H9 (cell line): ENCODE results near the gene COPS6. TPM values are rescaled to one million over a fixed set of nuclear protein-coding genes. Genes with fewer than 3 reads are reported as not detected.
A peak's percentile ranks its signal among the peaks of the same experiment; 100 is the strongest.

Experiments
- DNase-seq: peaks from one replicate; pipeline ENCODE4 v3.0.0-alpha.2; 2017
- H2AFZ ChIP-seq: one replicate; pipeline ENCODE4 v1.6.1; 2013; ENCODE audit warnings: mild to moderate bottlenecking, low read length, control low read depth, moderate library complexity
- H2AK5ac ChIP-seq: 2 replicates; pipeline ENCODE4 v1.6.1; 2013; ENCODE audit warnings: low read length, control low read depth, mixed read lengths; ENCODE audit not compliant: insufficient read length
- H2BK120ac ChIP-seq: one replicate; pipeline ENCODE4 v1.6.1; 2013; ENCODE audit warnings: low read depth, mild to moderate bottlenecking, low read length, control low read depth, inconsistent platforms; ENCODE audit not compliant: poor library complexity, severe bottlenecking
- H2BK12ac ChIP-seq: 2 replicates; pipeline ENCODE4 v1.6.1; 2013; ENCODE audit warnings: low read length, control low read depth, mixed read lengths, low read depth; ENCODE audit not compliant: insufficient read length
- H2BK15ac ChIP-seq: 2 replicates; pipeline ENCODE4 v1.6.1; 2013; ENCODE audit warnings: low read depth, low read length, control low read depth
- H2BK20ac ChIP-seq: one replicate; pipeline ENCODE4 v1.6.1; 2013; ENCODE audit warnings: low read depth, mild to moderate bottlenecking, low read length, control low read depth, inconsistent platforms; ENCODE audit not compliant: poor library complexity, severe bottlenecking
- H2BK5ac ChIP-seq: 2 replicates; pipeline ENCODE4 v1.6.1; 2013; ENCODE audit warnings: low read length, control low read depth, mixed read lengths; ENCODE audit not compliant: insufficient read length
- H3K14ac ChIP-seq: 2 replicates; pipeline ENCODE4 v1.6.1; 2013; ENCODE audit warnings: low read length, control low read depth; ENCODE audit not compliant: insufficient read depth
- H3K18ac ChIP-seq: 2 replicates; pipeline ENCODE4 v1.6.1; 2013; ENCODE audit warnings: low read depth, mild to moderate bottlenecking, mixed read lengths, low read length, control low read depth; ENCODE audit not compliant: insufficient read length
- H3K23ac ChIP-seq: 2 replicates; pipeline ENCODE4 v1.6.1; 2013; ENCODE audit warnings: low read length, control low read depth, mixed read lengths, low read depth; ENCODE audit not compliant: insufficient read length
- H3K23me2 ChIP-seq: 2 replicates; pipeline ENCODE4 v1.6.1; 2013; ENCODE audit warnings: low read depth, mild to moderate bottlenecking, mixed read lengths, low read length, control low read depth; ENCODE audit not compliant: insufficient read length, poor library complexity, severe bottlenecking
- H3K27ac ChIP-seq: 2 replicates; pipeline ENCODE4 v1.5.1; 2013; ENCODE audit warnings: low read length, control low read depth, mixed read lengths, low read depth; ENCODE audit not compliant: insufficient read length
- H3K27me3 ChIP-seq: 2 replicates; pipeline ENCODE4 v1.6.1; 2013; ENCODE audit warnings: low read length, control low read depth, inconsistent platforms; ENCODE audit not compliant: insufficient read depth
- H3K4ac ChIP-seq: 2 replicates; pipeline ENCODE4 v1.6.1; 2013; ENCODE audit warnings: low read depth, mild to moderate bottlenecking, control low read depth, inconsistent platforms, low read length, moderate library complexity
- H3K4me1 ChIP-seq: 2 replicates; pipeline ENCODE4 v1.6.1; 2013; ENCODE audit warnings: low read length, control low read depth, inconsistent platforms; ENCODE audit not compliant: insufficient read depth
- H3K4me2 ChIP-seq: 2 replicates; pipeline ENCODE4 v1.6.1; 2013; ENCODE audit warnings: low read length, control low read depth, mixed read lengths; ENCODE audit not compliant: insufficient read length, insufficient read depth
- H3K56ac ChIP-seq: 2 replicates; pipeline ENCODE4 v1.6.1; 2013; ENCODE audit warnings: low read depth, mild to moderate bottlenecking, mixed read lengths, low read length, control low read depth; ENCODE audit not compliant: insufficient read length
- H3K79me1 ChIP-seq: 2 replicates; pipeline ENCODE4 v1.6.1; 2013; ENCODE audit warnings: low read depth, mild to moderate bottlenecking, moderate library complexity, low read length, control low read depth, inconsistent platforms; ENCODE audit not compliant: insufficient read depth, poor library complexity, severe bottlenecking
- H3K79me2 ChIP-seq: 2 replicates; pipeline ENCODE4 v1.6.1; 2013; ENCODE audit warnings: low read length, control low read depth, inconsistent platforms; ENCODE audit not compliant: insufficient read depth
- H3K9ac ChIP-seq: 2 replicates; pipeline ENCODE4 v1.6.1; 2013; ENCODE audit warnings: low read length, control low read depth, mixed read lengths; ENCODE audit not compliant: insufficient read length; ENCODE audit errors: extremely low read depth
- H3K9me3 ChIP-seq: one replicate; pipeline ENCODE4 v1.6.1; 2013; ENCODE audit warnings: low read depth, low read length, inconsistent platforms; ENCODE audit not compliant: control insufficient read depth
- H3T11ph ChIP-seq: one replicate; pipeline ENCODE4 v1.6.1; 2013; ENCODE audit warnings: mild to moderate bottlenecking, low read length, control low read depth, inconsistent platforms
- H4K20me1 ChIP-seq: one replicate; pipeline ENCODE4 v1.6.1; 2013; ENCODE audit not compliant: control insufficient read depth, insufficient read length, insufficient read depth
- H4K5ac ChIP-seq: 2 replicates; pipeline ENCODE4 v1.6.1; 2013; ENCODE audit warnings: low read depth, mild to moderate bottlenecking, mixed read lengths, low read length, control low read depth; ENCODE audit not compliant: insufficient read length
- H4K8ac ChIP-seq: replicated peaks from 2 replicates; pipeline ENCODE4 v1.6.1; 2013; ENCODE audit warnings: low read length, control low read depth, mixed read lengths, low read depth; ENCODE audit not compliant: insufficient read length
- H4K91ac ChIP-seq: 2 replicates; pipeline ENCODE4 v1.6.1; 2013; ENCODE audit warnings: low read depth, mild to moderate bottlenecking, moderate library complexity, mixed read lengths, low read length, control low read depth; ENCODE audit not compliant: insufficient read length
- H3K27ac Mint-ChIP-seq, 3 experiments: 2 replicates in 2 of 3; 3 replicates in 1 of 3; pipeline ENCODE4 v1.8.0; 2020 to 2021; ENCODE audit warnings: mixed read lengths in 3 of 3, mild to moderate bottlenecking in 1 of 3, moderate library complexity in 1 of 3
- H3K27me3 Mint-ChIP-seq: 2 replicates; pipeline ENCODE4 v1.8.0; 2021; ENCODE audit warnings: low read depth, mild to moderate bottlenecking, moderate library complexity, mixed read lengths
- H3K36me3 Mint-ChIP-seq, 3 experiments: 2 replicates in 2 of 3; 3 replicates in 1 of 3; pipeline ENCODE4 v1.8.0; 2020 to 2021; ENCODE audit warnings: low read depth in 3 of 3, mixed read lengths in 3 of 3; ENCODE audit not compliant: insufficient read depth in 1 of 3
- H3K4me1 Mint-ChIP-seq, 2 experiments: 2 replicates each; pipeline ENCODE4 v1.8.0; 2020; ENCODE audit warnings: mixed read lengths in 2 of 2
- H3K4me3 Mint-ChIP-seq, 2 experiments: 2 replicates in 1 of 2; 3 replicates in 1 of 2; pipeline ENCODE4 v1.8.0; 2020 to 2021; ENCODE audit warnings: mild to moderate bottlenecking in 2 of 2, mixed read lengths in 2 of 2, moderate library complexity in 1 of 2
- H3K9me3 Mint-ChIP-seq, 2 experiments: 2 replicates in 1 of 2; 3 replicates in 1 of 2; pipeline ENCODE4 v1.8.0; 2020; ENCODE audit warnings: mild to moderate bottlenecking in 2 of 2, mixed read lengths in 2 of 2, moderate library complexity in 1 of 2
- WGBS: extraction: QIAGEN DNeasy Blood & Tissue Kit; methylation state at CpG from one replicate; pipeline ENCODE4 v1.1.7; 2013; ENCODE audit warnings: missing lambda C conversion rate, low lambda C conversion rate, mixed read lengths; ENCODE audit not compliant: insufficient read length; ENCODE audit errors: extremely low coverage; 5-methylcytosine and 5-hydroxymethylcytosine counted together
- total RNA-seq: library from RNA; stranded (reverse); gene quantifications from 2 replicates; pipeline ENCODE4 v1.2.1, GENCODE V29; 2021
- TF ChIP-seq, protein P1 (sequence below): fragments of 200-600 bp; sonication (generic); conservative IDR thresholded peaks from 3 replicates; pipeline ENCODE4 v1.8.0; 2021; ENCODE audit warnings: antibody characterized with exemption, mild to moderate bottlenecking

COPS6 gene
- total RNA-seq, 1 experiment from 2014 or later, result 140 TPM

DNA sequence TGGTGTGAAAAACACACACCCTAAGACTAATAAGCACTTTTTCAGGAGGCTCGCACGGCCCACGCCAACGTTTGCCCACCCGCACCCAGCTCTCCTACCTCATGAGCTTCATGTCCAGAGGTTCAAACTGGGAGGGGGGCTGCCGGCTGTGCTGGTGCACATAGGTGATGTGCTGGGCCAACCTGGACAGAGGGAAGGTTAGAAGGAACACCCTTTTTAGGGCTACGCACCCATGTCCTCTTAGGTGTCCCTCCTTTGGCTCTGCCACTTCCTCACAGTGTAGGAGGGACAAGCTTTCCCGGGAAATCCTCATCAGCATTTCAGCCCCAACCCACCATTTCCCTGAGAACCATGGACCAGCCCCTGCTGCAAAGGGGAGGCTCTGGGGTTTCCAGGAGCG is 6.5 kb downstream of the COPS6 start:
- Histone ChIP-seq H2BK120ac (no peak overlapping the region), H2BK12ac (no peak overlapping the region), H4K8ac (no peak overlapping the region), H3K56ac (no peak overlapping the region), H3K9ac (no peak overlapping the region), H4K5ac (no peak overlapping the region), H2AK5ac (no peak overlapping the region), H2BK20ac (no peak overlapping the region), H2AFZ (no peak overlapping the region), H3K18ac (no peak overlapping the region), H3K4ac (no peak overlapping the region), H3K9me3 (no peaks in the 10 kb centered on the region), H3K14ac (no peak overlapping the region), H3K79me1 (peaks cover 3% of the 10 kb centered on the region), H3K4me2 (no peak overlapping the region), H3K23ac (no peak overlapping the region), H3K23me2 (no peaks in the 10 kb centered on the region), H3K27ac (no peak overlapping the region), H3K79me2 (peaks cover 5% of the 10 kb centered on the region; the same call in 1 of the 2 replicates), H2BK15ac (no peak overlapping the region), H3K27me3 (no peaks in the 10 kb centered on the region), H4K91ac (no peak overlapping the region), H2BK5ac (no peak overlapping the region), H4K20me1 (no peaks in the 10 kb centered on the region), H3T11ph (no peak overlapping the region), H3K4me1 (no peaks in the 10 kb centered on the region)
- Mint-ChIP-seq H3K27me3 (peaks cover 2% of the 10 kb centered on the region; the same call in 1 of the 2 replicates), H3K36me3 (peaks cover 94 to 100% (median 100%) of the 10 kb centered on the region in 3 experiments), H3K4me3 (peak overlapping the region in 1 of 2 experiments; percentile 43; a peak in 2 of 5 replicates), H3K27ac (peak overlapping the region in 2 of 3 experiments; percentile 49 to 94; a peak in 5 of 7 replicates), H3K9me3 (peaks cover 0 to 3% of the 10 kb centered on the region in 2 experiments; a peak in 1 of 5 replicates), H3K4me1 (peaks cover 17 to 28% of the 10 kb centered on the region in 2 experiments)
- TF ChIP-seq, protein P1, sequence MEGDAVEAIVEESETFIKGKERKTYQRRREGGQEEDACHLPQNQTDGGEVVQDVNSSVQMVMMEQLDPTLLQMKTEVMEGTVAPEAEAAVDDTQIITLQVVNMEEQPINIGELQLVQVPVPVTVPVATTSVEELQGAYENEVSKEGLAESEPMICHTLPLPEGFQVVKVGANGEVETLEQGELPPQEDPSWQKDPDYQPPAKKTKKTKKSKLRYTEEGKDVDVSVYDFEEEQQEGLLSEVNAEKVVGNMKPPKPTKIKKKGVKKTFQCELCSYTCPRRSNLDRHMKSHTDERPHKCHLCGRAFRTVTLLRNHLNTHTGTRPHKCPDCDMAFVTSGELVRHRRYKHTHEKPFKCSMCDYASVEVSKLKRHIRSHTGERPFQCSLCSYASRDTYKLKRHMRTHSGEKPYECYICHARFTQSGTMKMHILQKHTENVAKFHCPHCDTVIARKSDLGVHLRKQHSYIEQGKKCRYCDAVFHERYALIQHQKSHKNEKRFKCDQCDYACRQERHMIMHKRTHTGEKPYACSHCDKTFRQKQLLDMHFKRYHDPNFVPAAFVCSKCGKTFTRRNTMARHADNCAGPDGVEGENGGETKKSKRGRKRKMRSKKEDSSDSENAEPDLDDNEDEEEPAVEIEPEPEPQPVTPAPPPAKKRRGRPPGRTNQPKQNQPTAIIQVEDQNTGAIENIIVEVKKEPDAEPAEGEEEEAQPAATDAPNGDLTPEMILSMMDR, result no peak
- whole genome bisulfite sequencing, result no CpG with 5 or more reads among the region's 9 CpGs
- no peak for DNase-seq
